Progenitor cell of endocrine pancreas (in vitro differentiated cells): Measurements from ENCODE around the gene SLC25A51. TPM values are rescaled to one million over a fixed set of nuclear protein-coding genes. Genes with fewer than 3 reads are reported as not detected.

Experiments
- DNase-seq: peaks from one replicate; pipeline ENCODE4 v3.0.0; 2021; ENCODE audit warnings: low spot score; ENCODE audit not compliant: unreplicated experiment
- H3K27ac Mint-ChIP-seq: 2 replicates; pipeline ENCODE4 v1.8.0; 2021; ENCODE audit warnings: mild to moderate bottlenecking, moderate library complexity, mixed read lengths
- H3K27me3 Mint-ChIP-seq: 2 replicates; pipeline ENCODE4 v1.8.0; 2021; ENCODE audit warnings: mixed read lengths
- H3K36me3 Mint-ChIP-seq: 2 replicates; pipeline ENCODE4 v1.8.0; 2022; ENCODE audit warnings: mixed read lengths; ENCODE audit not compliant: insufficient read depth
- H3K4me1 Mint-ChIP-seq: 2 replicates; pipeline ENCODE4 v1.8.0; 2021; ENCODE audit warnings: low read depth, mixed read lengths
- H3K4me3 Mint-ChIP-seq: 2 replicates; pipeline ENCODE4 v1.8.0; 2021; ENCODE audit warnings: low read depth, mild to moderate bottlenecking, moderate library complexity, mixed read lengths
- H3K9me3 Mint-ChIP-seq: 2 replicates; pipeline ENCODE4 v1.8.0; 2021; ENCODE audit warnings: low read depth, mixed read lengths
- CTCF ChIP-seq: fragments of 200-600 bp; sonication (generic); IDR thresholded peaks from one replicate; pipeline ENCODE4 v1.5.0; 2021; ENCODE audit warnings: antibody characterized with exemption, mild to moderate bottlenecking; ENCODE audit not compliant: unreplicated experiment
- total RNA-seq: library from RNA; stranded (reverse); gene quantifications from 2 replicates; pipeline ENCODE4 v1.2.1, GENCODE V29; 2021

SLC25A51 gene
- total RNA-seq, 1 donor from 2014 or later, result 32.5 TPM

- no peak overlapping the region for H3K4me3 Mint-ChIP-seq
- peaks cover 6% of the 10 kb centered on the region for H3K36me3 Mint-ChIP-seq
- H3K9me3 Mint-ChIP-seq, result no peaks in the 10 kb centered on the region
- H3K27ac Mint-ChIP-seq, result no peak overlapping the region
- H3K4me1 Mint-ChIP-seq, result peaks cover 12% of the 10 kb centered on the region
- TF ChIP-seq CTCF, result no peak
- no peaks in the 10 kb centered on the region for H3K27me3 Mint-ChIP-seq
- no peak for DNase-seq
Measured at GRCh38 chr9:37925786-37926736, 22.1 kb upstream of the SLC25A51 start.

- Mint-ChIP-seq H3K4me3 (no peak overlapping the region), H3K36me3 (peaks cover 3% of the 10 kb centered on the region), H3K4me1 (peaks cover 12% of the 10 kb centered on the region), H3K9me3 (no peaks in the 10 kb centered on the region), H3K27me3 (no peaks in the 10 kb centered on the region), H3K27ac (peak overlapping the region; percentile 61)
- no peak for TF ChIP-seq CTCF
- no peak for DNase-seq
Measured at GRCh38 chr9:37925006-37925405, 21.1 kb upstream of the SLC25A51 start.

- no peak for DNase-seq
- no peak for TF ChIP-seq CTCF
- peaks cover 12% of the 10 kb centered on the region for H3K4me1 Mint-ChIP-seq
- no peaks in the 10 kb centered on the region for H3K9me3 Mint-ChIP-seq
- H3K36me3 Mint-ChIP-seq, result peaks cover 2% of the 10 kb centered on the region
- no peak overlapping the region for H3K4me3 Mint-ChIP-seq
- no peaks in the 10 kb centered on the region for H3K27me3 Mint-ChIP-seq
- no peak overlapping the region for H3K27ac Mint-ChIP-seq
Measured at GRCh38 chr9:37924538-37924937, 20.6 kb upstream of the SLC25A51 start.

GRCh38 chr9:37923796-37924427, 20.0 kb upstream of the SLC25A51 start:
- peaks cover 2% of the 10 kb centered on the region for H3K36me3 Mint-ChIP-seq

More at GRCh38 chr9:37923796-37924427, 20.0 kb upstream of the SLC25A51 start:
- Mint-ChIP-seq H3K4me3 (no peak overlapping the region), H3K27me3 (no peaks in the 10 kb centered on the region), H3K9me3 (no peaks in the 10 kb centered on the region), H3K4me1 (peaks cover 12% of the 10 kb centered on the region), H3K27ac (no peak overlapping the region)
- no peak for TF ChIP-seq CTCF
- DNase-seq, result no peak
